Activated B cell treated with CpG ODN at 0.5 μM for 24 hours (primary cell): ENCODE data around the gene GIGYF2. TPM values are rescaled to one million over a fixed set of nuclear protein-coding genes. Genes with fewer than 3 reads are reported as not detected.
"Not testable (repeated sequence)": the region's sequence is repeated elsewhere in the genome, so short reads cannot be mapped to it uniquely, and the experiment has no call there.

Source experiments
- ATAC-seq: fragments of 200-7000 bp; cut with Tn5 transposase; one replicate; pipeline ENCODE4 v1.10.0; 2021; ENCODE audit warnings: low read depth, mild to moderate bottlenecking, moderate library complexity
- CTCF ChIA-PET: fragments of 350-600 bp; sonication (Branson Sonifier 250); formaldehyde crosslinking; loops from one replicate; lab custom pipeline; 2021; ENCODE audit warnings: antibody characterized with exemption; lab: Charles Lee
- POLR2A ChIA-PET: fragments of 350-600 bp; sonication (Branson Sonifier 250); formaldehyde crosslinking; loops from one replicate; lab custom pipeline; 2021; ENCODE audit warnings: antibody characterized with exemption; lab: Charles Lee
- DNase-seq: peaks from one replicate; pipeline ENCODE4 v3.0.0; 2022
- H3K27ac Mint-ChIP-seq: one replicate; pipeline ENCODE4 v1.8.0; 2020; ENCODE audit warnings: mixed read lengths
- H3K27me3 Mint-ChIP-seq: one replicate; pipeline ENCODE4 v1.8.0; 2021; ENCODE audit warnings: mixed read lengths
- H3K36me3 Mint-ChIP-seq: one replicate; pipeline ENCODE4 v1.8.0; 2021; ENCODE audit warnings: low read depth, mixed read lengths
- H3K4me1 Mint-ChIP-seq: one replicate; pipeline ENCODE4 v1.8.0; 2021; ENCODE audit warnings: mixed read lengths
- H3K4me3 Mint-ChIP-seq: one replicate; pipeline ENCODE4 v1.8.0; 2020; ENCODE audit warnings: mild to moderate bottlenecking, mixed read lengths
- H3K9me3 Mint-ChIP-seq: one replicate; pipeline ENCODE4 v1.8.0; 2020; ENCODE audit warnings: mixed read lengths
- intact Hi-C: fragments of 100-400 bp; cut with micrococcal nuclease; formaldehyde crosslinking; loops from one replicate; pipeline ENCODE4 v1.15.1; 2024
- total RNA-seq: library from RNA; stranded (reverse); gene quantifications from 2 replicates; pipeline ENCODE4 v1.2.3, GENCODE V29; 2022
- TF ChIP-seq, protein P1 (sequence below): fragments of 200-600 bp; IDR thresholded peaks from one replicate; pipeline ENCODE4 v1.8.0; 2022; ENCODE audit warnings: antibody characterized with exemption, mild to moderate bottlenecking

The GIGYF2 gene
- total RNA-seq, 1 donor from 2014 or later, result 77.9 TPM

DNA sequence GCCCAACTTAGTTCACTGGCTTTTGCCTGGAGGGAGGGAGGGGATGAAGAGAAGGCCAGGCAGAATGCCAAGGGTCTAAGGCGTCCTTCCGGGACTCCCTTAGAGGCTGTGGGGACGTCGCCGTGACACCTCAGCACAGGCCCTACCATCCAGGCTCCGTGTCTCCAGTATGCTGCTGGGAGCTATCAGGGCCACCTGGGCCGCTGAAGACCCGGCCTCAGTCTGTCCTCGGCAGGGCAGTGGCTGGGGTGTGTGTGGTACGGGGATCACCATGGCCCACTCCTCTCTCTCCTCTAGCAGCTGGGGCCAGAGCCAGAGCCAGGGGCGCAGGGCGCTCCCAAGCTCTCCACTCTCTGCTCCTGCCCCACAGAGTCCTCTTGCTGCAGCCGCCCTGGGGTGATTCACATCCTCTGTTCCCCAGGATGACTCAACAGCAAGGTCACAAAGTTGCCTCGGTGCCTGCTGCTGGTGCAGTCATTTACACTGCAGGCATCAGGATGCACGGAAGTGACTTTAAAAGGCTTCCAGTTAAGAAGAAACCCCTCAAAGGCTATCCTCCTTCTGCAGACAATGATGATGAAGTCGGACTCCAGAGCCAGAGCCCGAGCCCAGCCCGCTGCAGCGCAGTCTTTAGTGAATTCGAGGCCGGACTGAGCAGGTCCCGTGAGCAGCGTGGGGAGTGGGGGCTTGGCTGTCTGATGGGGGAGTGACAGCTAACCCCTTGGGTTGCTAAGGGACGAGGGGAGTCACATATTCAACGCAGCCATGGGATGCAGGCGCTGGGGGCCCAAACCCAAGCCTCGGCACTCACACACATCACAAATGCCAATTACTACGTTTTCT lies 204.8 kb downstream of the GIGYF2 start:
- no peak overlapping the region for H3K4me3 Mint-ChIP-seq
- ChIA-PET POLR2A (no interaction called here), CTCF (no interaction called here)
- H3K36me3 Mint-ChIP-seq, result no peaks in the 10 kb centered on the region
- ATAC-seq (no peak), DNase-seq (no peak)
- TF ChIP-seq, protein P1, sequence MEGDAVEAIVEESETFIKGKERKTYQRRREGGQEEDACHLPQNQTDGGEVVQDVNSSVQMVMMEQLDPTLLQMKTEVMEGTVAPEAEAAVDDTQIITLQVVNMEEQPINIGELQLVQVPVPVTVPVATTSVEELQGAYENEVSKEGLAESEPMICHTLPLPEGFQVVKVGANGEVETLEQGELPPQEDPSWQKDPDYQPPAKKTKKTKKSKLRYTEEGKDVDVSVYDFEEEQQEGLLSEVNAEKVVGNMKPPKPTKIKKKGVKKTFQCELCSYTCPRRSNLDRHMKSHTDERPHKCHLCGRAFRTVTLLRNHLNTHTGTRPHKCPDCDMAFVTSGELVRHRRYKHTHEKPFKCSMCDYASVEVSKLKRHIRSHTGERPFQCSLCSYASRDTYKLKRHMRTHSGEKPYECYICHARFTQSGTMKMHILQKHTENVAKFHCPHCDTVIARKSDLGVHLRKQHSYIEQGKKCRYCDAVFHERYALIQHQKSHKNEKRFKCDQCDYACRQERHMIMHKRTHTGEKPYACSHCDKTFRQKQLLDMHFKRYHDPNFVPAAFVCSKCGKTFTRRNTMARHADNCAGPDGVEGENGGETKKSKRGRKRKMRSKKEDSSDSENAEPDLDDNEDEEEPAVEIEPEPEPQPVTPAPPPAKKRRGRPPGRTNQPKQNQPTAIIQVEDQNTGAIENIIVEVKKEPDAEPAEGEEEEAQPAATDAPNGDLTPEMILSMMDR, result no peak
- no peaks in the 10 kb centered on the region for H3K4me1 Mint-ChIP-seq
- H3K27me3 Mint-ChIP-seq, result no peaks in the 10 kb centered on the region
- no peaks in the 10 kb centered on the region for H3K9me3 Mint-ChIP-seq
- H3K27ac Mint-ChIP-seq, result no peak overlapping the region
- intact Hi-C loops, result no loop called here

DNA sequence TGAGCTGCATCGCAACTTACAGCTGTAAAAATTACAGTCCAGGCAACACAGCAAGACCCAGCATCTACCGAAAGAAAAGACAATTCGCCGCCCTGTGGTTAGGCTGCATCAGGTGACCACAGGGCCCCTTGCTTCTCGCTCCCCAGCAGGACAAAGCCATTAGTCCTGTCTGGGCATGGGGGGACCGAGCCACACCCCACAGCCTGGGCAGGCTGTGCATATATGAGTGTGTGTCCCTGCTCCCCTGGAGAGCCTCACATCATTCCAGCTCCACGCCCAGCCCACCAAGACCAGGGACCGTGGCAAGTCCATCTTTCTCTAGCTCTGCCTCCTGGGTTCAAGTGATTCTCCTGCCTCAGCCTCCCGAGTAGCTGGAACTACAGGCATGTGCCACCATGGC lies 206.9 kb downstream of the GIGYF2 start:
- Mint-ChIP-seq H3K27me3 (peaks cover 3% of the 10 kb centered on the region), H3K9me3 (no peaks in the 10 kb centered on the region), H3K36me3 (no peaks in the 10 kb centered on the region), H3K4me3 (no peak overlapping the region), H3K27ac (no peak overlapping the region), H3K4me1 (no peaks in the 10 kb centered on the region)
- POLR2A ChIA-PET, result no interaction called here
- intact Hi-C loops, result no loop called here
- CTCF ChIA-PET, result no interaction called here
- no peak for ATAC-seq
- no peak for DNase-seq
- TF ChIP-seq, protein P1, result no peak

- intact Hi-C loops, POLR2A ChIA-PET: not testable (repeated sequence)
Observed at GRCh38 chr2:232906867-232907717, 210.0 kb downstream of the GIGYF2 start.

DNA sequence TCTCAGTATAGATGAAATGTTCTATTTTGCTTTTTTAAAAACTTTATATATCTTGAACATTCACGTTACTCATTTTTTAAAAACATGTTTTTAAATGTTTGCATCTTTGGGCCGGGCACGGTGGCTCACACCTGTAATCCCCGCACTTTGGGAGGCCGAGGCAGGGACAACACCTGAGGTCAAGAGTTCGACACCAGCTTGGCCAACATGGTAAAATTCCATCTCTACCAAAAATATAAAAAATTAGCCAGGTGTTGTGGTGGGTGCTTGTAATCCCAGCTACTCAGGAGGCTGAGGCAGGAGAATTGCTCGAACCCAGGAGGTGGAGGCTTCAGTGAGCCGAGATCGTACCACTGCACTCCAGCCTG lies 210.6 kb downstream of the GIGYF2 start:
- H3K4me3 Mint-ChIP-seq, DNase-seq, H3K36me3 Mint-ChIP-seq, intact Hi-C loops, H3K4me1 Mint-ChIP-seq, ATAC-seq, CTCF ChIA-PET, H3K27ac Mint-ChIP-seq, POLR2A ChIA-PET: not testable (repeated sequence)
- H3K9me3 Mint-ChIP-seq, result peaks cover 21% of the 10 kb centered on the region
- peaks cover 20% of the 10 kb centered on the region for H3K27me3 Mint-ChIP-seq

More at GRCh38 chr2:232906867-232907717, 210.0 kb downstream of the GIGYF2 start:
- H3K4me1 Mint-ChIP-seq, H3K27ac Mint-ChIP-seq, H3K36me3 Mint-ChIP-seq, CTCF ChIA-PET, H3K4me3 Mint-ChIP-seq, DNase-seq, ATAC-seq: not testable (repeated sequence)
- Mint-ChIP-seq H3K27me3 (peaks cover 17% of the 10 kb centered on the region), H3K9me3 (peaks cover 17% of the 10 kb centered on the region)

GRCh38 chr2:232908695-232909094 lies 211.6 kb downstream of the GIGYF2 start:
- DNase-seq (no peak), ATAC-seq (no peak)
- POLR2A ChIA-PET, result no interaction called here
- no peak overlapping the region for H3K4me3 Mint-ChIP-seq
- H3K27ac Mint-ChIP-seq, result no peak overlapping the region
- CTCF ChIA-PET, result no interaction called here
- no peaks in the 10 kb centered on the region for H3K4me1 Mint-ChIP-seq
- H3K9me3 Mint-ChIP-seq, result peaks cover 26% of the 10 kb centered on the region
- TF ChIP-seq, protein P1, result no peak
- intact Hi-C loops, result no loop called here
- peaks cover 23% of the 10 kb centered on the region for H3K27me3 Mint-ChIP-seq
- peaks cover 2% of the 10 kb centered on the region for H3K36me3 Mint-ChIP-seq

Other genes with a start within 250 kb of the GIGYF2 start
- gene ALPI, start 241.2 kb upstream of the GIGYF2 start, total RNA-seq, result not detected in 2 replicates
- gene ECEL1, start 209.5 kb upstream of the GIGYF2 start, total RNA-seq, result not detected in 2 replicates
- gene PRSS56, start 176.9 kb upstream of the GIGYF2 start, total RNA-seq, result not detected in 2 replicates
- not detected in 2 replicates for gene CHRND, start 171.2 kb upstream of the GIGYF2 start, total RNA-seq
- not detected in 2 replicates for gene CHRNG, start 157.6 kb upstream of the GIGYF2 start, total RNA-seq
- 8.1 and 8.8 TPM in 2 replicates for gene TIGD1, start 146.8 kb upstream of the GIGYF2 start, total RNA-seq
- 63.2 and 67.2 TPM in 2 replicates for gene EIF4E2, start 146.6 kb upstream of the GIGYF2 start, total RNA-seq
- gene EFHD1, start 63.7 kb upstream of the GIGYF2 start, total RNA-seq, result not detected in 2 replicates
- not detected in 2 replicates for gene KCNJ13, start 79.2 kb downstream of the GIGYF2 start, total RNA-seq
- gene SNORC, start 172.9 kb downstream of the GIGYF2 start, total RNA-seq, result 0.88 and 2.1 TPM in 2 replicates